Gastrocnemius medialis (tissue), 4 donors: Measurements from ENCODE around the gene UBASH3B. TPM values are rescaled to one million over a fixed set of nuclear protein-coding genes. Genes with fewer than 3 reads are reported as not detected.

Experiments used
- ATAC-seq, 2 donors: fragments of 150-250 bp; one replicate each; pipeline ENCODE4 v1.9.1; 2016
- DNase-seq, 2 donors: peaks; one replicate each; pipeline ENCODE4 v3.0.0-alpha.2; 2019
- H3K27ac ChIP-seq, 4 donors: fragments of 200-600 bp; sonication (generic); 1 replicate in 1 of 4; 2 replicates in 3 of 4; pipeline ENCODE4 v1.5.1; 2016 to 2018; ENCODE audit warnings: mild to moderate bottlenecking in 2 of 4, moderate library complexity in 1 of 4
- H3K27me3 ChIP-seq, 3 donors: fragments of 200-600 bp; sonication (generic) in 2 of 3; 1 replicate in 1 of 3; 2 replicates in 2 of 3; pipeline versions ENCODE4 v1.5.1 to v1.6.0; 2016 to 2019; ENCODE audit warnings: mild to moderate bottlenecking in 1 of 3, moderate library complexity in 1 of 3
- H3K36me3 ChIP-seq, 2 donors: fragments of 200-600 bp; sonication (generic) in 1 of 2; one replicate each; pipeline ENCODE4 v1.5.1; 2017 to 2018
- H3K4me1 ChIP-seq, 2 donors: fragments of 200-600 bp; sonication (generic) in 1 of 2; one replicate each; pipeline ENCODE4 v1.5.1; 2016 to 2017; ENCODE audit warnings: mild to moderate bottlenecking in 2 of 2
- H3K4me3 ChIP-seq, 4 donors: fragments of 200-600 bp; sonication (generic) in 3 of 4; 1 replicate in 1 of 4; 2 replicates in 3 of 4; pipeline ENCODE4 v1.5.1; 2016 to 2019; ENCODE audit warnings: mild to moderate bottlenecking in 2 of 4
- H3K9me3 ChIP-seq, 3 donors: fragments of 200-600 bp; sonication (generic) in 2 of 3; 1 replicate in 1 of 3; 2 replicates in 2 of 3; pipeline ENCODE4 v1.5.1; 2016 to 2019
- POLR2A ChIP-seq, 2 donors: fragments of 450-650 bp; IDR thresholded peaks; one replicate each; pipeline ENCODE4 v1.6.1; 2017; ENCODE audit warnings: antibody characterized with exemption in 2 of 2, mild to moderate bottlenecking in 2 of 2, moderate library complexity in 2 of 2
- in situ Hi-C, 4 donors: fragments of 200-750 bp; cut with MboI; loops; one replicate each; pipeline versions ENCODE4 v1.15.0 to v1.8.0; 2017; ENCODE audit warnings: low sequenced_read_pairs in 4 of 4
- intact Hi-C: fragments of 100-400 bp; cut with DNase I; formaldehyde crosslinking; loops from one replicate; pipeline ENCODE4 v1.15.1; 2023; ENCODE audit warnings: low total_unique reads
- total RNA-seq, 4 donors: library from RNA; depleted of rRNA; stranded (reverse); fragments of >200 nt; gene quantifications; one replicate each; pipeline versions ENCODE4 v1.1.0 to v1.2.3, GENCODE V29; 2016
- TF ChIP-seq, protein P1 (sequence below), 5 experiments: fragments of 450-650 bp in 3 of 5; fragments of 200-600 bp in 2 of 5; sonication (generic) in 2 of 5; IDR thresholded peaks in 4 of 5; conservative IDR thresholded peaks in 1 of 5; 1 replicate in 4 of 5; 2 replicates in 1 of 5; pipeline ENCODE4 v1.5.1; 2016 to 2019; ENCODE audit warnings: antibody characterized with exemption in 5 of 5, mild to moderate bottlenecking in 3 of 5, moderate library complexity in 3 of 5

The UBASH3B gene
- total RNA-seq, 4 donors from 2014 or later, result 0.32 to 2.9 (median 0.87) TPM

DNA sequence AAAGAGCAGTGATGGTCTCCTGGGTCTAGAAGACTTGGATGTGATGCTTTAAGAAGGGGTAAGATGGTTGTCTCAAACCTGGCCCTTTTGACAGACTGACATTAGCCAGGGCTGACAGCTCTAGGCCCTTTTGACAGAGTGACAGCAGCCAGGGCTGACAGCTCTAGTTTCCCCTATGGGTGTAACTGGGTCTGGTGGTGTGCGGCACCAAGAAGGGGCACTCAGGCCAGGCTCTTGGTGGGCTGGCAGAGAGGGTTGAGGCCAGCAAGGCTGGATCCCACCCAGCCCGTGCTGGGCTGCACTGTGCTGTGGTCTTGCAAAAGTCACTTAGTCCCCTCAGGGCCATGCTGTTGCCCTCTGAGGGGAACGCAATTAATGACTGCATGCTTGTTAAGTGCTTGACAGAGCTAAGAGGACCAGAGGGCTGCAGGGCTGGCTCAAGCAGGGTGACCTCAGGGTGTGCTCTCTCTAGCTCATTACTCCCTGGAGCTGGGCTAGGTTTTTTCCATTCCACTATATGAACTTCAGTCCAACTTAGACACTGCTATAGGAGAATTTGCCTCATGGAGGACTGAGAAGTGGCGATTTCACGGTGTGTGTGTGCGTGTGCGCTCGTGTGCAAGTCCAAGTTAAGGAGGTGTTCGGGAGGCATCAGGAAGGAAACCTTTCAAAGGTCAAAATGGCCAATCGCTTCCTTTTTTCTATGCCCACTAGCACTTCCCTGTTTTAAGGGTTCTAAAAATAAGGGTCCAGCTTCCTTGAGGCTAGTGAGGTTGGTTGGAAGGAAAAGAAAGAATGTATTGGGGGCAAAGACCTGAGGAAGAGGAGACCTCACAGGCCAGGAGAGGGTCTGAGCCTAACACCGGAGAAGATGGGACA lies 4.4 kb downstream of the UBASH3B start:
- DNase-seq (no peak), ATAC-seq (no peak)
- no peaks in the 10 kb centered on the region for H3K9me3 ChIP-seq
- peaks cover 11 to 14% of the 10 kb centered on the region in 2 donors for H3K4me1 ChIP-seq
- H3K36me3 ChIP-seq, result no peaks in the 10 kb centered on the region
- TF ChIP-seq, protein P1, sequence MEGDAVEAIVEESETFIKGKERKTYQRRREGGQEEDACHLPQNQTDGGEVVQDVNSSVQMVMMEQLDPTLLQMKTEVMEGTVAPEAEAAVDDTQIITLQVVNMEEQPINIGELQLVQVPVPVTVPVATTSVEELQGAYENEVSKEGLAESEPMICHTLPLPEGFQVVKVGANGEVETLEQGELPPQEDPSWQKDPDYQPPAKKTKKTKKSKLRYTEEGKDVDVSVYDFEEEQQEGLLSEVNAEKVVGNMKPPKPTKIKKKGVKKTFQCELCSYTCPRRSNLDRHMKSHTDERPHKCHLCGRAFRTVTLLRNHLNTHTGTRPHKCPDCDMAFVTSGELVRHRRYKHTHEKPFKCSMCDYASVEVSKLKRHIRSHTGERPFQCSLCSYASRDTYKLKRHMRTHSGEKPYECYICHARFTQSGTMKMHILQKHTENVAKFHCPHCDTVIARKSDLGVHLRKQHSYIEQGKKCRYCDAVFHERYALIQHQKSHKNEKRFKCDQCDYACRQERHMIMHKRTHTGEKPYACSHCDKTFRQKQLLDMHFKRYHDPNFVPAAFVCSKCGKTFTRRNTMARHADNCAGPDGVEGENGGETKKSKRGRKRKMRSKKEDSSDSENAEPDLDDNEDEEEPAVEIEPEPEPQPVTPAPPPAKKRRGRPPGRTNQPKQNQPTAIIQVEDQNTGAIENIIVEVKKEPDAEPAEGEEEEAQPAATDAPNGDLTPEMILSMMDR (IDR thresholded peaks at IDR 0.05 in 4 of 5, conservative IDR thresholded peaks at IDR 0.05 in 1 of 5), result no peak
- no peak for TF ChIP-seq POLR2A (IDR thresholded peaks at IDR 0.05)
- in situ Hi-C loops, result no loop called here
- no peak overlapping the region for H3K27ac ChIP-seq
- no peaks in the 10 kb centered on the region for H3K27me3 ChIP-seq
- intact Hi-C loops, result no loop called here
- no peak overlapping the region for H3K4me3 ChIP-seq

DNA sequence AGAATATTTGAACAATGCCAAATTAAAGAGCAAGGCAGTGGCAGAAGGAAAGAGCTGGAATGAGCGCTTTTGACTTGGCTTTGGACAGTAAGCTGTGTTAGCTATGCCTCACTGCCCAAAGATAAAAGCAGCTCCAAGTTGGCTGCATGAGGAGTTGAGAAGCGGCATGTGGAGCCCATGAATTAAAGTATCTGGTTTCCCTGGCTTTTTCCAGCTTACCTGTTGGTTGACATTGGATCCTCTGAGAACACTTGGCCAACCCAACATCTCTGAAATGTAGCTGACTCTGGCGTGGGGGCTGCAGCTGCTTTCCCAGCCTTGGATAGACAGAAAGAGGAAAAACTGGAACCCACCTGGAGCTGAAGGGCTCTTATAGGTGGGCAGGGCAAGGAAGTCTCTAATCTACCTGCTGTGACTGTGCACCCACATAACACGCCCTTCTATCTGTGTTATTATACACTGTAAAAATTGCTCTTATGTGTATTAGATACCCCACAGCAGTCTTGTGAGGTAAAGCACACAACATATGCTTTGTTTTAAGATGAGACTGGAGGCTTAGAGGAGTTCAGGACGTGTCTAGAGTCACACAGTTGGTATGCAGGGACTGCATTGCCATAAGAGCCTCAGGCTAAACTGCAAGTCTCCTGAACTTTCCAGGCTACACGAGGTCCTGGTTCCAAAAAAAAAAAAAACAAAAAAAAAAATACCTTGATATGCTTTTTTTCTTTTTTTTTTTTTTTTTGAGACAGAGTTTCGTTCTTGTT lies 5.8 kb downstream of the UBASH3B start:
- Histone ChIP-seq H3K27me3 (no peaks in the 10 kb centered on the region), H3K27ac (no peak overlapping the region), H3K36me3 (no peaks in the 10 kb centered on the region), H3K4me1 (peaks cover 6 to 8% of the 10 kb centered on the region in 2 donors), H3K9me3 (no peaks in the 10 kb centered on the region), H3K4me3 (no peak overlapping the region)
- ATAC-seq, result no peak
- TF ChIP-seq, protein P1 (IDR thresholded peaks at IDR 0.05 in 4 of 5, conservative IDR thresholded peaks at IDR 0.05 in 1 of 5), result no peak
- TF ChIP-seq POLR2A (IDR thresholded peaks at IDR 0.05), result no peak
- intact Hi-C loops (no loop called here), in situ Hi-C loops (no loop called here)
- DNase-seq, result no peak

DNA sequence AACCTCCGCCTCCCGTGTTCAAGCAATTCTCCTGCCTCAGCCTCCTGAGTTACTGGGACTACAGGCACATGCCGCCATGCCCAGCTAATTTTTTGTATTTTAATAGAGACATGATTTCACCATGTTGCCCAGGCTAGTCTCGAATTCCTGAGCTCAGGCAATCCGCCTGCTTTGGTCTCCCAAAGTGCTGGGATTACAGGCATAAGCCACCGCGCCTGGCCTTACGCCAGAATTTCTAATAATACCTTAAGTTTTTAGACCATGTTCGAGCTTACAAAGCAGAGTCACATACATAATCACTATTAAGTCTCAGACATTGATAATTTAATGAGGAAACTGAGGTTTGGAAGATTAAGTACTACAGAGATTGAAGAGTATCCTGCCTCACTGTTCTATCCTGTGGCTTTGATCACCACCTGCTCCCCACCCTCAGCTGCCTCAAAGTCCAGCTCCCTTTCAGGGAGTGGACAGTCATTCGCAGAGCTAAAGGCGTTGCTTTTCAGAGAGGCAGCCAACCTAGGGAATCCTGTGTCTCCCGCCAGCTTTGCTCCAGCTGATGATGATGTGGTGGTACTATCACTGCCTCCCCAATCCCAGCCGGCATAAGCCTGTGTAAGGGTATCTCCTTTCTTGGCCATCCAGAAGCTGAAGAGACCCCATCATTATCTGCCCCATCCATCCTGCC lies 7.7 kb downstream of the UBASH3B start:
- no peak overlapping the region for H3K4me3 ChIP-seq
- in situ Hi-C loops (no loop called here), intact Hi-C loops (no loop called here)
- H3K36me3 ChIP-seq, result no peaks in the 10 kb centered on the region
- no peak overlapping the region for H3K27ac ChIP-seq
- peaks cover 0 to 6% of the 10 kb centered on the region in 2 donors for H3K4me1 ChIP-seq
- H3K27me3 ChIP-seq, result no peaks in the 10 kb centered on the region
- DNase-seq, result no peak
- no peaks in the 10 kb centered on the region for H3K9me3 ChIP-seq
- TF ChIP-seq, protein P1 (IDR thresholded peaks at IDR 0.05 in 4 of 5, conservative IDR thresholded peaks at IDR 0.05 in 1 of 5), result no peak
- no peak for TF ChIP-seq POLR2A (IDR thresholded peaks at IDR 0.05)
- no peak for ATAC-seq

DNA sequence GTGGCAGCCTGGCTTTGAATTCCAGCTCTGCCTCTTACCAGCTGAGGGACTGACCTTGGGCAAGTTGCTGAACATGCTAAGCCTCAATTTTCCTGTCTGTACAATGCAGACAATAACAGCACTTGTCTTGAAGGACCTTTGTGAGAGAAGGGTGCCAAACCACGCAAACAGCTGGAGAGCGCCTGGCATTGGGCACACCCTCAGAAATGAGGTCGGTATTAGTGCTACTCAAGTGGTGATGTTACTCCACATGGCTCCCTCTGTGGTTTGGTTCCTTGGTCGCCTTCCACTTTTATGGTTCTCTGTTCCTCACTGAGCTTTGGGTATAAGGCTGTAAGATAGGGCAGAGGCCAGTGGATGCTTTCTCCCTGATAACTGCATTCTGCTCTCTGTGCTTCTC lies 8.2 kb downstream of the UBASH3B start:
- intact Hi-C loops (no loop called here), in situ Hi-C loops (no loop called here)
- ATAC-seq (no peak), DNase-seq (no peak)
- Histone ChIP-seq H3K27ac (no peak overlapping the region), H3K27me3 (no peaks in the 10 kb centered on the region), H3K4me1 (peaks cover 0 to 6% of the 10 kb centered on the region in 2 donors), H3K9me3 (no peaks in the 10 kb centered on the region), H3K4me3 (no peak overlapping the region), H3K36me3 (no peaks in the 10 kb centered on the region)
- TF ChIP-seq POLR2A (IDR thresholded peaks at IDR 0.05), result no peak
- TF ChIP-seq, protein P1 (IDR thresholded peaks at IDR 0.05 in 4 of 5, conservative IDR thresholded peaks at IDR 0.05 in 1 of 5), result no peak
